Thyroid gland (tissue), 4 donors: ENCODE results near the gene PLCD3. TPM values are rescaled to one million over a fixed set of nuclear protein-coding genes. Genes with fewer than 3 reads are reported as not detected.

ENCODE experiments used
- DNase-seq, 2 donors: peaks; one replicate each; pipeline ENCODE4 v3.0.0-alpha.2; 2019
- H3K27ac ChIP-seq, 3 donors: fragments of 200-600 bp; sonication (generic); 1 replicate in 2 of 3; 2 replicates in 1 of 3; pipeline ENCODE4 v1.5.1; 2016 to 2019; ENCODE audit warnings: mild to moderate bottlenecking in 1 of 3, moderate library complexity in 1 of 3
- H3K27me3 ChIP-seq: fragments of 200-600 bp; sonication (generic); one replicate; pipeline ENCODE4 v1.5.1; 2019
- H3K36me3 ChIP-seq, 2 donors: fragments of 200-600 bp; sonication (generic); one replicate each; pipeline ENCODE4 v1.5.1; 2016 to 2019
- H3K4me1 ChIP-seq, 2 donors: fragments of 200-600 bp; sonication (generic); one replicate each; pipeline ENCODE4 v1.5.1; 2017 to 2019
- H3K4me3 ChIP-seq, 3 donors: fragments of 200-600 bp; sonication (generic); replicated peaks in 1 of 3; 1 replicate in 2 of 3; 2 replicates in 1 of 3; pipeline ENCODE4 v1.5.1; 2016; ENCODE audit warnings: mild to moderate bottlenecking in 1 of 3
- H3K9me3 ChIP-seq: fragments of 200-600 bp; sonication (generic); one replicate; pipeline ENCODE4 v1.5.1; 2017
- CTCF ChIP-seq, 6 experiments: fragments of 200-600 bp in 3 of 6; fragments of 450-650 bp in 3 of 6; sonication (generic) in 3 of 6; IDR thresholded peaks; one replicate each; pipeline ENCODE4 v1.5.1; 2016 to 2019; ENCODE audit warnings: antibody characterized with exemption in 6 of 6, mild to moderate bottlenecking in 2 of 6, inconsistent platforms in 1 of 6, moderate library complexity in 1 of 6
- POLR2A ChIP-seq, 2 donors: fragments of 450-650 bp; IDR thresholded peaks; one replicate each; pipeline ENCODE4 v1.6.1; 2017; ENCODE audit warnings: antibody characterized with exemption in 2 of 2, mild to moderate bottlenecking in 2 of 2, moderate library complexity in 1 of 2
- WGBS, 2 donors: methylation state at CpG; one replicate each; pipeline ENCODE4 v1.1.5; 2017; 5-methylcytosine and 5-hydroxymethylcytosine counted together
- intact Hi-C: fragments of 100-400 bp; cut with DNase I; formaldehyde crosslinking; loops from one replicate; pipeline ENCODE4 v1.15.1; 2023
- total RNA-seq, 4 donors: library from RNA; depleted of rRNA; stranded (reverse); fragments of >200 nt; gene quantifications; one replicate each; pipeline ENCODE4 v1.2.3, GENCODE V29; 2016

PLCD3 gene
- total RNA-seq, 4 donors from 2014 or later = 8.6 to 24.8 (median 16.9) TPM

GRCh38 chr17:45171338-45172231, 39.3 kb upstream of the PLCD3 start:
- Histone ChIP-seq H3K36me3 (no peaks in the 10 kb centered on the region), H3K4me1 (peaks cover 28 to 44% of the 10 kb centered on the region in 2 donors), H3K9me3 (no peaks in the 10 kb centered on the region), H3K27ac (peak overlapping the region; percentile 77 to 98 (median 97)), H3K27me3 (no peaks in the 10 kb centered on the region), H3K4me3 (no peak overlapping the region)
- intact Hi-C loops = no loop called here
- DNase-seq = peak; percentile 74 to 75
- 28 to 34% methylated on average over 20 of the region's 20 CpGs for WGBS, 2 donors
- TF ChIP-seq CTCF (IDR thresholded peaks at IDR 0.05) (peak in 1 of 6 experiments; percentile 2), POLR2A (IDR thresholded peaks at IDR 0.05) (peak in 1 of 2 donors; percentile 24)

DNA sequence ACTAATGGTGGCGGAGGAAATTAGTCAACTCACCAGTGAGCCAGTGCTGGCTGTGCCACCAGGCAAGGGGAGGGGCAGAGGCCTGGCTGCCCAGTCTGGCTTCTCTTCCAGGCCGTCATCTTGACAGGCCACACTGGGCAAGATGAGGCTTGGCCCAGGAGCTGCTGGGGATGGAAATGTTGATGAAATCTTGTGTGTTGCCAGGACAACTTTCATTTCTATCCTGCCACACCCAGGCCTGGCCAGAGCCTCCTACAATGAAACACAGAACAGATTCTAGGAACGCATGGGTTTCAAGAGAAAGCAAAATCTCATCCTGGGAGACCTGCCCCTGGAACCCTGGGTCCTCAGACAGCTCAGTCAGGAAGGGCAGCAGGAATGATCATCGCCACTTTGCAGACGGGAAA, 38.6 kb upstream of the PLCD3 start:
- no peak overlapping the region for H3K4me3 ChIP-seq

GRCh38 chr17:45170280-45170930, 38.1 kb upstream of the PLCD3 start:
- H3K4me1 ChIP-seq = peaks cover 28 to 35% of the 10 kb centered on the region in 2 donors
- peak overlapping the region; percentile 77 to 98 (median 97) for H3K27ac ChIP-seq
- no peaks in the 10 kb centered on the region for H3K9me3 ChIP-seq
- no peaks in the 10 kb centered on the region for H3K36me3 ChIP-seq
- H3K4me3 ChIP-seq = no peak overlapping the region
- intact Hi-C loops = no loop called here
- no peak for TF ChIP-seq CTCF (IDR thresholded peaks at IDR 0.05)
- TF ChIP-seq POLR2A (IDR thresholded peaks at IDR 0.05) = no peak
- no peak for DNase-seq
- H3K27me3 ChIP-seq = no peaks in the 10 kb centered on the region
- WGBS, 2 donors = 90 to 96% methylated on average over 10 to 12 of the region's 12 CpGs

More for the DNA sequence above, 38.6 kb upstream of the PLCD3 start:
- intact Hi-C loops = no loop called here
- TF ChIP-seq POLR2A (IDR thresholded peaks at IDR 0.05) = no peak
- TF ChIP-seq CTCF (IDR thresholded peaks at IDR 0.05) = no peak
- Histone ChIP-seq H3K27me3 (no peaks in the 10 kb centered on the region), H3K4me1 (peaks cover 28 to 38% of the 10 kb centered on the region in 2 donors), H3K9me3 (no peaks in the 10 kb centered on the region), H3K36me3 (no peaks in the 10 kb centered on the region), H3K27ac (peak overlapping the region; percentile 77 to 98 (median 97))
- DNase-seq = peak; percentile 56
- WGBS, 2 donors = 28 to 35% methylated on average over 4 to 5 of the region's 5 CpGs

DNA sequence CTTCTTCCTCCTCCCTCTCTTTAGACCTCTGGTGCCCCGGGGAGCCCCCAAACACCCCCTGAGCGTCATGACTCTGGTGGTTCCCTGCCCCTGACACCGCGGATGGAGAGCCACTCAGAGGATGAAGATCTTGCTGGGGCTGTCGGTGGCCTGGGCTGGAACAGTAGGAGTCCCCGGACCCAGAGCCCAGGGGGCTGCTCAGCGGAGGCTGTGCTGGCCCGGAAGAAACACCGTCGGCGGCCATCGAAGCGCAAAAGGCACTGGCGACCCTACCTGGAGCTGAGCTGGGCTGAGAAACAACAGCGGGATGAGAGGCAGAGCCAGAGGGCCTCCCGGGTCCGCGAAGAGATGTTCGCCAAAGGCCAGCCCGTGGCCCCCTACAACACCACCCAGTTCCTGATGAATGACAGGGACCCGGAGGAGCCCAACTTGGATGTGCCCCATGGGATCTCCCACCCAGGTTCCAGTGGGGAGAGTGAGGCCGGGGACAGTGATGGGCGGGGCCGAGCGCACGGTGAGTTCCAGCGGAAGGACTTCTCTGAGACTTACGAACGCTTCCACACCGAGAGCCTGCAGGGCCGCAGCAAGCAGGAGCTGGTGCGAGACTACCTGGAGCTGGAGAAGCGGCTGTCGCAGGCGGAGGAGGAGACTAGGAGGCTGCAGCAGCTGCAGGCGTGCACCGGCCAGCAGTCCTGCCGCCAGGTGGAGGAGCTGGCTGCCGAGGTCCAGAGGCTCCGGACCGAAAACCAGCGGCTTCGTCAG, 36.9 kb upstream of the PLCD3 start:
- WGBS, 2 donors = 94 to 98% methylated on average over 38 to 40 of the region's 43 CpGs
- TF ChIP-seq POLR2A (IDR thresholded peaks at IDR 0.05) (no peak), CTCF (IDR thresholded peaks at IDR 0.05) (no peak)
- DNase-seq = no peak

More for the DNA sequence above, 36.9 kb upstream of the PLCD3 start:
- no peaks in the 10 kb centered on the region for H3K27me3 ChIP-seq
- no peak overlapping the region for H3K27ac ChIP-seq
- no peaks in the 10 kb centered on the region for H3K36me3 ChIP-seq
- no peaks in the 10 kb centered on the region for H3K9me3 ChIP-seq
- intact Hi-C loops = no loop called here
- peaks cover 28 to 35% of the 10 kb centered on the region in 2 donors for H3K4me1 ChIP-seq
- H3K4me3 ChIP-seq = no peak overlapping the region
